ENCODE data around the gene MAGEA6. TPM values are rescaled to one million over a fixed set of nuclear protein-coding genes. Genes with fewer than 3 reads are reported as not detected.

Gene MAGEA6
- total and polyA plus RNA-seq, 2 experiments from 2014 or later: 0.35 TPM; not detected in 1

DNA sequence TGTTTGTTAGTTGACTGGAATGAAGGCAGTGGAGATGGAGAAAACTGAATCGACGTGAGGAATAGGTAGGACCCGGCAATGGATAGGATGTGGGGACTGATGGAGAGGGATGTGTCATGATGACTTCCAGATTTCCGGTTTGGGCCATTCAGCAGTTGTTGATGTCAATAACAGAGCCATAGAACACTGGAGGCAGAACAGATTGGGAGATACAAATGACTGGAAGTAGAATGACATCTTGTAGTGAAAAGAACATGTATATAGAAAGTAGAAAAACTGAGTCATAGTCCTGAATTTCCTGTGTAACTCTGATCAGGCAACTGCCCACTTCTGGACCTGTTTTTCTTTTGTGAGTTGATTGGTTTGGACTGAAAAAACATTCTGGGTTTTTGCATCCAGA lies 36.5 kb upstream of the MAGEA6 start (continued):
- TF ChIP-seq NANOG (IDR thresholded peaks at IDR 0.05; ENCODE audit: borderline replicate concordance) (no peak), STAT1 (IDR thresholded peaks at IDR 0.05; ENCODE audit: unreplicated experiment) (no peak)
- TF ChIP-seq, protein P1, sequence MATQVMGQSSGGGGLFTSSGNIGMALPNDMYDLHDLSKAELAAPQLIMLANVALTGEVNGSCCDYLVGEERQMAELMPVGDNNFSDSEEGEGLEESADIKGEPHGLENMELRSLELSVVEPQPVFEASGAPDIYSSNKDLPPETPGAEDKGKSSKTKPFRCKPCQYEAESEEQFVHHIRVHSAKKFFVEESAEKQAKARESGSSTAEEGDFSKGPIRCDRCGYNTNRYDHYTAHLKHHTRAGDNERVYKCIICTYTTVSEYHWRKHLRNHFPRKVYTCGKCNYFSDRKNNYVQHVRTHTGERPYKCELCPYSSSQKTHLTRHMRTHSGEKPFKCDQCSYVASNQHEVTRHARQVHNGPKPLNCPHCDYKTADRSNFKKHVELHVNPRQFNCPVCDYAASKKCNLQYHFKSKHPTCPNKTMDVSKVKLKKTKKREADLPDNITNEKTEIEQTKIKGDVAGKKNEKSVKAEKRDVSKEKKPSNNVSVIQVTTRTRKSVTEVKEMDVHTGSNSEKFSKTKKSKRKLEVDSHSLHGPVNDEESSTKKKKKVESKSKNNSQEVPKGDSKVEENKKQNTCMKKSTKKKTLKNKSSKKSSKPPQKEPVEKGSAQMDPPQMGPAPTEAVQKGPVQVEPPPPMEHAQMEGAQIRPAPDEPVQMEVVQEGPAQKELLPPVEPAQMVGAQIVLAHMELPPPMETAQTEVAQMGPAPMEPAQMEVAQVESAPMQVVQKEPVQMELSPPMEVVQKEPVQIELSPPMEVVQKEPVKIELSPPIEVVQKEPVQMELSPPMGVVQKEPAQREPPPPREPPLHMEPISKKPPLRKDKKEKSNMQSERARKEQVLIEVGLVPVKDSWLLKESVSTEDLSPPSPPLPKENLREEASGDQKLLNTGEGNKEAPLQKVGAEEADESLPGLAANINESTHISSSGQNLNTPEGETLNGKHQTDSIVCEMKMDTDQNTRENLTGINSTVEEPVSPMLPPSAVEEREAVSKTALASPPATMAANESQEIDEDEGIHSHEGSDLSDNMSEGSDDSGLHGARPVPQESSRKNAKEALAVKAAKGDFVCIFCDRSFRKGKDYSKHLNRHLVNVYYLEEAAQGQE (IDR thresholded peaks at IDR 0.05; ENCODE audit: unreplicated experiment): no peak

GRCh38 chrX:152798945-152799344 lies 29.5 kb upstream of the MAGEA6 start:
- H3K27me3 ChIP-seq (ENCODE audit: insufficient read depth): no peaks in the 10 kb centered on the region
- H4K20me1 ChIP-seq (replicated peaks; ENCODE audit: insufficient read depth): no peaks in the 10 kb centered on the region
- no peak overlapping the region for H3K4me3 ChIP-seq
- no peaks in the 10 kb centered on the region for H3K9me3 Mint-ChIP-seq
- no peaks in the 10 kb centered on the region for H3K36me3 ChIP-seq (ENCODE audit: insufficient read depth)
- no peaks in the 10 kb centered on the region for H3F3A ChIP-seq (replicated peaks; ENCODE audit: low read depth)
- no peak overlapping the region for H3K4me3 Mint-ChIP-seq
- no peak overlapping the region for H3K4me2 ChIP-seq
- H3K36me3 Mint-ChIP-seq (ENCODE audit: low read depth): no peaks in the 10 kb centered on the region
- H3K79me2 ChIP-seq (replicated peaks; ENCODE audit: insufficient read depth): no peaks in the 10 kb centered on the region
- no peaks in the 10 kb centered on the region for H3K4me1 Mint-ChIP-seq
- no peaks in the 10 kb centered on the region for H3K9me2 ChIP-seq (ENCODE audit: insufficient read depth)
- H3K27ac ChIP-seq (ENCODE audit: low read depth): no peak overlapping the region
- no peak overlapping the region for H2AFZ ChIP-seq
- H3K27me3 Mint-ChIP-seq (ENCODE audit: insufficient read depth, low read depth, poor library complexity): peaks cover 5% of the 10 kb centered on the region
- ATAC-seq (no peak), DNase-seq (ENCODE audit: low spot score) (no peak)
- H3K4me1 ChIP-seq (ENCODE audit: insufficient read depth): no peaks in the 10 kb centered on the region
- no peak overlapping the region for H3K27ac Mint-ChIP-seq
- TF ChIP-seq, protein P1 (IDR thresholded peaks at IDR 0.05; ENCODE audit: unreplicated experiment): no peak
- no peak for TF ChIP-seq POLR2AphosphoS5 (IDR thresholded peaks at IDR 0.05; ENCODE audit: low read depth)
- no peak for TF ChIP-seq STAT1 (IDR thresholded peaks at IDR 0.05; ENCODE audit: unreplicated experiment)
- TF ChIP-seq ZNF114 (CRISPR knock-in tag; IDR thresholded peaks at IDR 0.05): no peak
- no peak for TF ChIP-seq CREB1 (CRISPR knock-in tag; IDR thresholded peaks at IDR 0.05; ENCODE audit: low read depth)
- TF ChIP-seq NANOG (IDR thresholded peaks at IDR 0.05; ENCODE audit: borderline replicate concordance): no peak
- no peak for TF ChIP-seq EZH2phosphoT487 (IDR thresholded peaks at IDR 0.05; ENCODE audit: unreplicated experiment)
- TF ChIP-seq, protein P2, sequence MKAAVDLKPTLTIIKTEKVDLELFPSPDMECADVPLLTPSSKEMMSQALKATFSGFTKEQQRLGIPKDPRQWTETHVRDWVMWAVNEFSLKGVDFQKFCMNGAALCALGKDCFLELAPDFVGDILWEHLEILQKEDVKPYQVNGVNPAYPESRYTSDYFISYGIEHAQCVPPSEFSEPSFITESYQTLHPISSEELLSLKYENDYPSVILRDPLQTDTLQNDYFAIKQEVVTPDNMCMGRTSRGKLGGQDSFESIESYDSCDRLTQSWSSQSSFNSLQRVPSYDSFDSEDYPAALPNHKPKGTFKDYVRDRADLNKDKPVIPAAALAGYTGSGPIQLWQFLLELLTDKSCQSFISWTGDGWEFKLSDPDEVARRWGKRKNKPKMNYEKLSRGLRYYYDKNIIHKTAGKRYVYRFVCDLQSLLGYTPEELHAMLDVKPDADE (IDR thresholded peaks at IDR 0.05): no peak
- no peak for TF ChIP-seq ZNF462 (CRISPR knock-in tag; IDR thresholded peaks at IDR 0.05)
- no peak for TF ChIP-seq JUNB (IDR thresholded peaks at IDR 0.05; ENCODE audit: unreplicated experiment)
- no peak for TF ChIP-seq EZH2 (IDR thresholded peaks at IDR 0.05; ENCODE audit: low read depth, unreplicated experiment)

Data from GM23338 (cell line).